ENCODE results near the gene FAM177B.

Gene FAM177B
- 0 to 0.07 reads per million in 2 donors for total RNA-seq

- DNase-seq: no peak
These were observed at the start of gene FAM177B for GRCh38 chr1:222736972-222737371. Gene FAM177B (plus strand): TSS chr1:222737202. CDS start chr1:222746546, 9,344 bp downstream.

- no peak for DNase-seq
These were observed 46.0 kb upstream of the FAM177B start for GRCh38 chr1:222691016-222691415.

- no peak for DNase-seq
These were observed 42.1 kb upstream of the FAM177B start for GRCh38 chr1:222694927-222695326.

- DNase-seq: no peak
These were observed 40.3 kb upstream of the FAM177B start for GRCh38 chr1:222696741-222697140.

- no peak for DNase-seq
These were observed 39.8 kb upstream of the FAM177B start for GRCh38 chr1:222697203-222697602.

- DNase-seq: no peak
These were observed 39.2 kb upstream of the FAM177B start for GRCh38 chr1:222697826-222698225.

GRCh38 chr1:222702210-222702609 lies 34.8 kb upstream of the FAM177B start:
- DNase-seq: no peak

GRCh38 chr1:222704260-222704659 lies 32.7 kb upstream of the FAM177B start:
- DNase-seq: no peak

- DNase-seq: no peak
These were observed 30.2 kb upstream of the FAM177B start for GRCh38 chr1:222706815-222707214.

- no peak for DNase-seq
These were observed 27.3 kb upstream of the FAM177B start for GRCh38 chr1:222709700-222710153.

- peak; percentile 18 to 78 (median 51) for DNase-seq
These were observed 25.4 kb upstream of the FAM177B start for GRCh38 chr1:222711319-222712252.

- peak; percentile 89 to 94 (median 92) for DNase-seq
These were observed 24.5 kb upstream of the FAM177B start, which contains the start of the genes AIDA and BROX for GRCh38 chr1:222712253-222713090. Gene AIDA (minus strand): TSS chr1:222712491. CDS start chr1:222712317, 174 bp downstream. Gene BROX (plus strand): TSS chr1:222712564. CDS start chr1:222715700, 3,136 bp downstream.

- peak; percentile 80 to 97 (median 87) for DNase-seq
These were observed 23.7 kb upstream of the FAM177B start for GRCh38 chr1:222713091-222713961.

GRCh38 chr1:222716393-222716792 lies 20.6 kb upstream of the FAM177B start:
- DNase-seq: no peak

- DNase-seq: no peak
These were observed 8.3 kb upstream of the FAM177B start for GRCh38 chr1:222728746-222729145.

- DNase-seq: no peak
These were observed 6.1 kb upstream of the FAM177B start for GRCh38 chr1:222730866-222731265.

- peak in 1 of 5 experiments; percentile 51 for DNase-seq
These were observed 4.5 kb upstream of the FAM177B start for GRCh38 chr1:222732216-222733159.

GRCh38 chr1:222734740-222735139 lies 2.3 kb upstream of the FAM177B start:
- DNase-seq: no peak

GRCh38 chr1:222736470-222736869 lies 532 bp upstream of the FAM177B start:
- DNase-seq: no peak

GRCh38 chr1:222739465-222739864 lies 2.5 kb downstream of the FAM177B start:
- no peak for DNase-seq

GRCh38 chr1:222739929-222740328 lies 2.9 kb downstream of the FAM177B start:
- no peak for DNase-seq

Measured in T-helper 2 cell (primary cell).